Suppressor macrophage (primary cell): ENCODE results near the gene PPP1R3G.

Experiments used
- DNase-seq, 4 experiments: peaks; one replicate each; pipeline ENCODE4 v3.0.0-alpha.2; 2020 to 2022

The PPP1R3G gene

GRCh38 chr6:5072440-5072839 is 12.7 kb upstream of the PPP1R3G start:
- no peak for DNase-seq

- no peak for DNase-seq
These were observed 11.1 kb upstream of the PPP1R3G start for GRCh38 chr6:5073992-5074391.

GRCh38 chr6:5076931-5077330 is 8.2 kb upstream of the PPP1R3G start:
- DNase-seq = no peak

DNA sequence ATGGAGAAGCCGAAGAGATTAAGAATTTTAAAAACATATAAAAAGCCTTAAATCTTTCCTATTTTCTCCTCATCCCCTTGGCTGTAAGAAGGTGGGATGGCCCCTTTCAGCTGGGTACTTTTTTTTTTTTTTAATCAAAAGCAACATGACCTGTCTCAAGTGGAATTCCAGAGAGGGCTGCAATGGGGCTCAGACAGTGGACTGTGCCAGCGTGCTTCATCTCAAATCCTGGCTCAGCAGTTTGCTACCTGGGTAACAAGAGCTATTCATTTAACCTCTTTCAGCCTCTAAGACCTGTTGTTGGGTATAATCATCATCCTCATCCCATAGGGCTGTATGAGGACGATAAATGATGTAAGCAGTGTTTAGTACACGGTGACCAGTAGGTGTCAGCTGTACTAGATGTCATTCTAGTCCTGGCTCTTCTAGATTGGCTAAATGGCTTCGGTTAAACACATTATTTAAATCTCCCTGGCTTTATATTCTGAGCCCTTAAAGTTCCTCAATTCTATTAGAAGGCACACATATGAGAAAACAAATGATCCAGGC is 6.9 kb upstream of the PPP1R3G start:
- DNase-seq = no peak

DNA sequence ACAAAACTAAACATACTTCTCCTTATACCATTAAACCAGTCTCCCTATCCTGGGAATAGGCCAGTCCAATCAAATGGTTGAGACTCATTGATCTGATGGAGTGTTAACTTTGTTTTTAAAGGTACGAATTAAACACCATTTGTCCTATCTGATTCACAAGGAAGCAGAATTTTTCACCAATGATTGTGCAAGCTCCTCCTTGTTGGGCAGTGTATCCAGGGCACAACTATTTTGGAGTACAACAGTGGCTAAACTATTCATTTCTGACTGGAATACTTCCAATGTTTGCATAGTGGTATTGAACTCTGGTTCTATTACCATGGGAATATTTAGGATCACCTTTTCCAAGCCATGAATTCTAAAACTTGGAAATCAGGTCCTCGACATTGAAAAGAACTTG is 5.4 kb upstream of the PPP1R3G start:
- no peak for DNase-seq

DNA sequence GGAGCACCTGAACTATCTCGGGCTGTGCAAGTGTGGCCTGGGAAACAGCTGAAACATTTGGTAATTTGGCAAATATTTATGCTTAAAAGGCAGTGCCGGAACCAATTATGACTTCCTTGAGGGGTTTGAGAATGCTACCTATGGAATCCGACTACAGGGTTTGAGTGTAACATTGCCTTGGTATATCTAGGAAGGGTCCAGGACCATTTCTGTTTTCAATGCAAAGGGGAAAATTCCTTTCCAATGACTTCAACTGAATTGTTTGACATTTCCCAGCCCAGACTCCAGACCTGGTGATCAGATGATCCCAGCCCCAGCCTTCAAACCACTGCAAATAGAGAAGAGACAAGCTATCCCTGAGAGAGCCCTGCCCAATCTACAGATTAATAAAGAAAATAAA is 4.6 kb upstream of the PPP1R3G start:
- DNase-seq = no peak

GRCh38 chr6:5081182-5081581 is 4.0 kb upstream of the PPP1R3G start:
- DNase-seq = no peak

DNA sequence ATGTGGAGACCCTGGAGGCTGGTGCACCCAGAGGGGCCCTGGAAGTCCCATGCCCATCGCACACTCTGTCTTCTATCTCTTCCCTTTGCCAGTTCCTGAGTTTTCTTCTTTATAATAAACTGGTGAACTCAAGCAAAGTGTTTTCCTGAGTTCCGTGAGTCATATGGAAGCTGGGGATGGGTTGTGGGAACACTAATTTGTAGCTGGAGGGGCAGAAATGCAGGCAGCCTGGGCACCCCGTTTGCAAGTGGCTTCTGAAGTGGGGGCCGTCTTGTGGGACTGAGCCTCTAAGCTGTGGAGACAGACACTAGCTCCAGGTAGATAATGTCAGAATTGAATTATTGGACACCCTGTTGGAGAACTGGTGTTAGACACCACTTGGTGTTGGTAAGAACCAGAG is 3.2 kb upstream of the PPP1R3G start:
- no peak for DNase-seq

DNA sequence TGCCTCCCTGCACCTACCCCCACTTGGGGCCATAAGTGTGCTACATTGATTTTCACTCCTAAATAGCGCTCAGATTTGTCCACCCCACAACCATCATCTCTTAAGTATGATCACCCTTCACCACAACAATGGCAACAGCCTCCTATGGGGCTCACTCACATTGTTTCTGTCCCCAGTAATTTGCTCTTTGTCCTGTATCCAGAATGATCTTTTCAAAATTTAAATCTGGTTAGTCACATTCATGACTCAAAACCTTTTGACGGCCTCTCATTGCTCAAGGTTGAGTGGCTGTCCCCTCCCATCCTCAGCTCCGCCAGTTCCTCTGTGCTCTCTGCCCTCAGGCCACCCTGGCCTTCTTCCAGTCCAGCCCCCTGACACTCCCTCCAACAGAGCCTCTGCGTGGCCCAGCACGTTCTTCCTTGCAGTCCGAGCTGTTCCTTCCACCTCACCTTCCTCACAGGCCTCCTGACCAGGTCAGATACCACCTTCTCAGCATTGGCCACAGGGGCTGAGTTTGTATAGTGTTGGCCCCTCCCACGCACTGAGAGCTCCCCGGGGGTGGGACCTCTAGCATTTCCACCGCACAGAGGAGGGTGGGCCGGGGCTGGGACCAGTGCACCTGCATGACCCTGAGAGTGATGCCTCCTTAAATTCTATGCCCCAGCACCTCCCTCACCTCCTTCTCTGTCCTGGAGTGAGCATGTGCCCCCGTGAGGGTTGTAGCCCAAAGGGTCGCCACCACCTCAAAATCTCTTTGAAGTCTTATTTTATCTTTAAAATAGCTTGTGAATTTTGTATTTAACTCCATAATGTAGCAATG is 2.4 kb upstream of the PPP1R3G start:
- peak; percentile 75 to 92 (median 89) for DNase-seq

DNA sequence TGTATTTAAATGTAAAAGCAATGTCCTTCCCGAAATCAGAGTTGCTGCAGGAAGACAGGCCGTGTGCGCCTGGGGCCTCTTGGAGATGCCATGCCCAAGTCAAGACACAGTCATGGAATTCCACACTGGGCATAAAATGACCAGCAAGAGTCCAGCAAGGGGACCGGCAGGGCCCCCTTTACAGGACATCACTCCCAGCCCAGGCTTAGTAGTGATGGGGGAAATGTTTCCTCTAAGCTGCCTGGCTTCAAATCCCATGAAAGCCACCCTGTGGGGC is 1.9 kb upstream of the PPP1R3G start:
- DNase-seq = peak in 1 of 4 experiments; percentile 11

- DNase-seq = no peak
These were observed 1.3 kb upstream of the PPP1R3G start for GRCh38 chr6:5083813-5084359.

- DNase-seq = peak in 2 of 4 experiments; percentile 40 to 49
These were observed 771 bp upstream of the PPP1R3G start for GRCh38 chr6:5084360-5084780.

GRCh38 chr6:5085648-5086293 is 630 bp downstream of the PPP1R3G start:
- DNase-seq = peak; percentile 19 to 78 (median 58)

GRCh38 chr6:5086294-5086890 is 1.3 kb downstream of the PPP1R3G start:
- DNase-seq = peak in 3 of 4 experiments; percentile 15 to 36 (median 26)

GRCh38 chr6:5087389-5087788 is 2.2 kb downstream of the PPP1R3G start:
- DNase-seq = peak; percentile 78 to 93 (median 84)

DNA sequence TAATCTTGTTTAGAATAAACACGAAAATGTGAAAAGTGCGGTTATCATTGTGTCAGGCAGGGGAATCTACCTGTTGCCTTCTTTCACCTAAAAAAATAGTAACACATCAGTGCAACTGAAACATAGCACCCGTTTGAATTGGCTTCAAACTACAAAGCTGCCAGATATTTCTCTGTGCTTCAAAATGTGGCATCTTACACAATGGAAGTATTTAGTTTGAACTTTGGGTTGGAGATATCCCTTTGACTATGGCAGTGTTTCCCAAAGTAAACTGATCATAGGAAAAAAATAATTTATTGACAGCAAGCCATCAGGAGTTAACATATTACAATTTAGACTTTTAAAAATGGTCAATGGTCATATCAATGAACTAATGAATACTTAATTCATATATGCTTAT is 3.6 kb downstream of the PPP1R3G start:
- DNase-seq = no peak

- DNase-seq = peak in 3 of 4 experiments; percentile 20 to 54 (median 23)
These were observed 4.6 kb downstream of the PPP1R3G start for GRCh38 chr6:5089481-5090438.

- DNase-seq = no peak
These were observed 5.5 kb downstream of the PPP1R3G start for GRCh38 chr6:5090603-5091002.

GRCh38 chr6:5091210-5092069 is 6.3 kb downstream of the PPP1R3G start:
- no peak for DNase-seq

- DNase-seq = peak in 1 of 4 experiments; percentile 15
These were observed 8.3 kb downstream of the PPP1R3G start for GRCh38 chr6:5093231-5094015.
